PC-9 (cell line): ENCODE results near the gene ENTPD3.

Experiments used
- EZH2 ChIP-seq: fragments of 200-600 bp; sonication (generic); IDR thresholded peaks from 2 replicates; pipeline ENCODE4 v1.8.0; 2017; ENCODE audit warnings: antibody characterized with exemption, low read depth
- TF ChIP-seq, protein P1 (sequence below): fragments of 200-600 bp; sonication (generic); conservative IDR thresholded peaks from 2 replicates; pipeline ENCODE4 v1.6.1; 2017; ENCODE audit warnings: mixed run types, antibody characterized with exemption, mild to moderate bottlenecking, moderate library complexity

DNA sequence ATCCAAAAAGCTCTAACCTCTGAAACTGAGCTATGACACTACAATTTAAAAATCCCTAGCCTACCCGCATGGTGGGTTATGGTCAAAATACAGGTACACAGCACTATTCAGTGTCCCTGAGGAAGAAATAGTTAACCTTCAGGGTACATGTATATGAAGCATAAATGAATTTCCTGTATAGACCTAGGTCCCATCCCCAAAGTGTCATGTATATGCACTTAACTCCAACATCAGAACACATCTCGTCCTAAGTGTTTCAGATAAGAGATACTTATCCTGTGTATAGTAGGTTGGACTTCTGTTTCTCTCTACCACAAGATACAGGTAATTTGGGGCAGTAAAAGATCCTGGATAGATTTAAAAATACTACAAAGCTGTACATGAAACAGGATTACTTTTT is 76.6 kb downstream of the ENTPD3 start:
- TF ChIP-seq, protein P1, sequence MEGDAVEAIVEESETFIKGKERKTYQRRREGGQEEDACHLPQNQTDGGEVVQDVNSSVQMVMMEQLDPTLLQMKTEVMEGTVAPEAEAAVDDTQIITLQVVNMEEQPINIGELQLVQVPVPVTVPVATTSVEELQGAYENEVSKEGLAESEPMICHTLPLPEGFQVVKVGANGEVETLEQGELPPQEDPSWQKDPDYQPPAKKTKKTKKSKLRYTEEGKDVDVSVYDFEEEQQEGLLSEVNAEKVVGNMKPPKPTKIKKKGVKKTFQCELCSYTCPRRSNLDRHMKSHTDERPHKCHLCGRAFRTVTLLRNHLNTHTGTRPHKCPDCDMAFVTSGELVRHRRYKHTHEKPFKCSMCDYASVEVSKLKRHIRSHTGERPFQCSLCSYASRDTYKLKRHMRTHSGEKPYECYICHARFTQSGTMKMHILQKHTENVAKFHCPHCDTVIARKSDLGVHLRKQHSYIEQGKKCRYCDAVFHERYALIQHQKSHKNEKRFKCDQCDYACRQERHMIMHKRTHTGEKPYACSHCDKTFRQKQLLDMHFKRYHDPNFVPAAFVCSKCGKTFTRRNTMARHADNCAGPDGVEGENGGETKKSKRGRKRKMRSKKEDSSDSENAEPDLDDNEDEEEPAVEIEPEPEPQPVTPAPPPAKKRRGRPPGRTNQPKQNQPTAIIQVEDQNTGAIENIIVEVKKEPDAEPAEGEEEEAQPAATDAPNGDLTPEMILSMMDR, result no peak
- no peak for TF ChIP-seq EZH2
